Heart left ventricle (tissue), 16 donors: ENCODE measurements around the gene GNG7. TPM values are rescaled to one million over a fixed set of nuclear protein-coding genes. Genes with fewer than 3 reads are reported as not detected.
"Not testable (repeated sequence)": the region's sequence is repeated elsewhere in the genome, so short reads cannot be mapped to it uniquely, and the experiment has no call there.

ENCODE experiments used
- ATAC-seq, 4 donors: fragments of 200-7000 bp; cut with Tn5 transposase; one replicate each; pipeline ENCODE4 v1.9.1; 2020 to 2022; ENCODE audit warnings: moderate library complexity in 4 of 4, mild to moderate bottlenecking in 3 of 4, moderate number of reproducible peaks in 1 of 4
- DNase-seq, 5 donors: peaks; one replicate each; pipeline ENCODE4 v3.0.0-alpha.2; 2020
- H3K27ac ChIP-seq, 12 donors: fragments of 200-600 bp; sonication (generic) in 4 of 12; one replicate each; pipeline versions ENCODE4 v1.5.0 to v1.8.0; 2016 to 2022; ENCODE audit warnings: mild to moderate bottlenecking in 2 of 12
- H3K27me3 ChIP-seq, 9 donors: fragments of 200-600 bp; sonication (generic) in 2 of 9; one replicate each; pipeline versions ENCODE4 v1.5.1 to v1.8.0; 2016 to 2022; ENCODE audit warnings: mild to moderate bottlenecking in 3 of 9
- H3K36me3 ChIP-seq, 9 donors: fragments of 200-600 bp; sonication (generic) in 2 of 9; one replicate each; pipeline versions ENCODE4 v1.5.0 to v1.8.0; 2018 to 2022; ENCODE audit warnings: mild to moderate bottlenecking in 2 of 9
- H3K4me1 ChIP-seq, 12 donors: fragments of 200-600 bp; sonication (generic) in 4 of 12; one replicate each; pipeline versions ENCODE4 v1.5.0 to v1.8.0; 2016 to 2022; ENCODE audit warnings: mild to moderate bottlenecking in 3 of 12
- H3K4me3 ChIP-seq, 12 donors: fragments of 200-600 bp; sonication (generic) in 4 of 12; one replicate each; pipeline versions ENCODE4 v1.5.0 to v1.8.0; 2017 to 2022; ENCODE audit warnings: mild to moderate bottlenecking in 9 of 12, moderate library complexity in 4 of 12
- H3K9me3 ChIP-seq, 12 donors: fragments of 200-600 bp; sonication (generic) in 4 of 12; one replicate each; pipeline versions ENCODE4 v1.5.0 to v1.8.0; 2016 to 2022; ENCODE audit warnings: mild to moderate bottlenecking in 1 of 12
- POLR2A ChIP-seq, 2 donors: fragments of 450-650 bp; IDR thresholded peaks; one replicate each; pipeline ENCODE4 v1.6.1; 2017; ENCODE audit warnings: antibody characterized with exemption in 2 of 2, mild to moderate bottlenecking in 2 of 2, moderate library complexity in 2 of 2
- WGBS, 4 donors: extraction: QIAGEN DNeasy Blood & Tissue Kit in 2 of 4; methylation state at CpG; one replicate each; pipeline versions ENCODE4 v1.1.5 to v1.1.7; 2013 to 2018; 5-methylcytosine and 5-hydroxymethylcytosine counted together
- intact Hi-C, 10 donors: fragments of 100-400 bp; cut with DNase I; formaldehyde crosslinking; loops; one replicate each; pipeline versions ENCODE4 v1.11.1 to v1.14.2; 2022
- polyA plus RNA-seq, 2 donors: library from polyadenylated mRNA; stranded (reverse); fragments of 200-250 nt; gene quantifications; one replicate each; pipeline ENCODE4 v1.2.3, GENCODE V29; 2013
- total RNA-seq, 9 donors: library from RNA; depleted of rRNA in 2 of 9; stranded (reverse); fragments of >200 nt in 2 of 9; fragmentation: NEBNext Ultra II Directional in 3 of 9; extraction: Animal tissue kit (Norgen Biotek cat#: 25700) in 3 of 9; gene quantifications; one replicate each; pipeline versions ENCODE4 v1.1.0 to v1.2.4, GENCODE V29; 2016 to 2023
- TF ChIP-seq, protein P1 (sequence below), 12 donors: fragments of 200-600 bp; sonication (generic) in 4 of 12; IDR thresholded peaks; one replicate each; pipeline versions ENCODE4 v1.5.0 to v1.8.0; 2018 to 2022; ENCODE audit warnings: antibody characterized with exemption in 12 of 12, mild to moderate bottlenecking in 5 of 12
- donor health status: ischemic (EF 13 %, LVEDD 7.1; RV severe dilation, severe dysfunction).
- donor health status: healthy with polysubstance abuse.
- donor health status: DM: no; HTN: yes; CAD: no.
- donor health status: DM: no; HTN: no; CAD: no.
- donor health status: ischemic (EF 25% LVEDD 6.9; RV normal size, moderate dysfunction).
- donor health status: ischemic (EF 25% LVEDD 5.7; RV mildly dilated, moderate dysfunction).
- donor health status: healthy.
- donor health status: DM: yes; HTN: yes; CAD: no.
- donor health status: ischemic (EF 35%, LVEDD 5.7; RV mildly dilated, moderate dysfunction).
- donor health status: nonischemic (EF 11% LVEDD 7.7; RV severe dilation, severe dysfunction).
- donor health status: DM: yes; HTN: yes; CAD: no.
- donor health status: PGD.
- donor health status: ischemic (EF 29% LVEDD 5.4; RV normal size, mild dysfunction).
- donor health status: nonischemic (EF 23%, LVEDD 6.1; RV moderate dilation, normal function).

The GNG7 gene
- total and polyA plus RNA-seq, 11 donors, result 11.7 to 46.4 (median 24.0) TPM

DNA sequence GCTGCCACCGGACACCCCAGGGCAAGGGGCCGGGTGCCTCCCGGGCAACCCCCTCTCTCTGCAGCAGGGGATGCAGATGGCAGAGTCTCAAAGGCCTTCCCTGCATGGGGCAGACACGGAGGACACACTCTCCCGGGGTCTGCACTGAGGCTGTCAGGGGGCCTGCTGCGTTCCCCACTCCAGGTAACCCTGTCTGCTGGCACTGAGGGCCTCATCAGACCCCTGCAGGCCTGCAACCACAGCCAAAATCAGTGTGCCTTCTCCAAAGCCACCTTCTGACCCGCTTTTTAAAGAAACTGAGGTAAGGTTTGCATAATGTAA, 93.9 kb downstream of the GNG7 start:
- DNase-seq (no peak), ATAC-seq (no peak)
- 91 to 100% (median 96%) methylated on average over 2 to 7 of the region's 7 CpGs for WGBS, 4 donors
- Histone ChIP-seq H3K27ac (peak overlapping the region in 1 of 12 donors; percentile 17), H3K27me3 (no peaks in the 10 kb centered on the region), H3K9me3 (peaks cover 0 to 6% (median 0%) of the 10 kb centered on the region in 12 donors), H3K4me3 (no peak overlapping the region), H3K36me3 (no peaks in the 10 kb centered on the region), H3K4me1 (peaks cover 0 to 22% (median 8%) of the 10 kb centered on the region in 12 donors)
- no peak for TF ChIP-seq POLR2A (IDR thresholded peaks at IDR 0.05)
- TF ChIP-seq, protein P1, sequence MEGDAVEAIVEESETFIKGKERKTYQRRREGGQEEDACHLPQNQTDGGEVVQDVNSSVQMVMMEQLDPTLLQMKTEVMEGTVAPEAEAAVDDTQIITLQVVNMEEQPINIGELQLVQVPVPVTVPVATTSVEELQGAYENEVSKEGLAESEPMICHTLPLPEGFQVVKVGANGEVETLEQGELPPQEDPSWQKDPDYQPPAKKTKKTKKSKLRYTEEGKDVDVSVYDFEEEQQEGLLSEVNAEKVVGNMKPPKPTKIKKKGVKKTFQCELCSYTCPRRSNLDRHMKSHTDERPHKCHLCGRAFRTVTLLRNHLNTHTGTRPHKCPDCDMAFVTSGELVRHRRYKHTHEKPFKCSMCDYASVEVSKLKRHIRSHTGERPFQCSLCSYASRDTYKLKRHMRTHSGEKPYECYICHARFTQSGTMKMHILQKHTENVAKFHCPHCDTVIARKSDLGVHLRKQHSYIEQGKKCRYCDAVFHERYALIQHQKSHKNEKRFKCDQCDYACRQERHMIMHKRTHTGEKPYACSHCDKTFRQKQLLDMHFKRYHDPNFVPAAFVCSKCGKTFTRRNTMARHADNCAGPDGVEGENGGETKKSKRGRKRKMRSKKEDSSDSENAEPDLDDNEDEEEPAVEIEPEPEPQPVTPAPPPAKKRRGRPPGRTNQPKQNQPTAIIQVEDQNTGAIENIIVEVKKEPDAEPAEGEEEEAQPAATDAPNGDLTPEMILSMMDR (IDR thresholded peaks at IDR 0.05), result no peak
- intact Hi-C loops, result no loop called here

DNA sequence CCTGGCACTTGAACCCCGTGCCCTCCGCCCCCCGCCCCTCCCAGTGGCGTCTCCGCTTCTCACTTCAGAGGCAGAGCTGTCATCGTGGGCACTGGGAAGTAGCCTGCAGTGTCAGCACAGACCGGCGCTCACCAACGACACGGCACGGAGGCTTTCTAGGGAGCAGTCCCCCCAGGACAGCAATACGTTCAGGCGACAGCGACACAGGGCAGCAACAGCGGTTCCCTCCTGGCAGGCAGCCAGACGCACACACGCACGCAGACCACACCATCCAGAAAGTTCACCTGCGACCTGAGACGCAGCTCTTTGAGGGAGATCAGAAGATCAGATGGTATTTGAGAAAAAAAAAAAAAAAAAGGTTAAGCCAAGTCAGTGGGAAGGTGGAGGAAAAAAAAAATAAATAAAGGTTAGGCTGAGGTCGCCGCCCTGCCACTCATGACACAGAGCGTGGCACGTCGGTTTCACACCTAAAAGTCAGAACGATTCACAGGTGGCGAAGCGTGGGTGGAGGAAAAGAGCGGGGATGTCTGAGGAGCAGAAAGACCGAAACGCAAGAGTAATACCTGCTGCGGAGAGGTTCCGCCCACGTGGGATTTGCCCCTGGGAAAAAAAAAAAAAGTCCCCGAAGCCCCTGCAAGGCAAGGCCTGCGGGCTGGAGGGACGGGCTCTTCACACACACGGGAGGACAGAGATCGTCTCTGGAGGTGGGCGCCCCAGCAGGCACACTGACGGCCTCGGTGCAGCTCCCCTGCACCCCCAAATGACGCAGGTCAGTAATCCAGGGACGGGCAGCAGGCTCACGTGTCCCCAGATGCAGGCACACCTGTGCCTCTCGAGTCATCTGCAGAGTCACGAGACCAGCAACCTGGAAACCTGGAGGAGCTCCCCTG, 94.5 kb downstream of the GNG7 start:
- TF ChIP-seq POLR2A (IDR thresholded peaks at IDR 0.05), result no peak
- TF ChIP-seq, protein P1 (IDR thresholded peaks at IDR 0.05), result no peak
- DNase-seq (peak in 1 of 5 donors; percentile 62), ATAC-seq (no peak)
- Histone ChIP-seq H3K4me1 (peaks cover 0 to 25% (median 14%) of the 10 kb centered on the region in 12 donors), H3K27me3 (no peaks in the 10 kb centered on the region), H3K27ac (peak overlapping the region in 2 of 12 donors; percentile 17 to 65), H3K4me3 (peak overlapping the region in 1 of 12 donors; percentile 8), H3K9me3 (peaks cover 0 to 6% (median 0%) of the 10 kb centered on the region in 12 donors), H3K36me3 (no peaks in the 10 kb centered on the region)
- intact Hi-C loops, result no loop called here
- WGBS, 4 donors, result 71 to 78% (median 77%) methylated on average over 41 to 47 of the region's 47 CpGs

DNA sequence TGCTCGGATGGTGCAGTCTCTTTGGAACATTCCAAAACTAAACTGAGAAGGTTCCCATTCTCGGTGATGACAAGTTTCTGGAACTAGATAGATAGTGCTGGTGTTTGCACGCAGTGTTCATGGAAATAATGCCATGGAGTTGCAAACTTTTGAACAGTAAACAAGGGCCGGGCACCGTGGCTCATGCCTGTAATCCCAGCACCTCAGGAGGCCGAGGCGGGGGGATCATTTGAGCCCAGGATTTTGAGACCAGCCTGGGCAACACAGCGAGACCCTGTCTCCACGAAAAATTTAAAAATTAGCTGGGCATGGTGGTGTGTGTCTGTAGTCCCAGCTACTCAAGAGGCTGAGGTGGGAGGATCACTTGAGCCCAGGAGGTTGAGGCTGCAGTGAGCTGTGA, 95.7 kb downstream of the GNG7 start:
- DNase-seq (peak in 2 of 5 donors; percentile 62 to 63), ATAC-seq (peak in 1 of 4 donors; percentile 8)
- WGBS, 4 donors, result 54 to 56% (median 55%) methylated on average over 9 of the region's 9 CpGs
- H3K27me3 ChIP-seq, intact Hi-C loops, H3K9me3 ChIP-seq, H3K4me3 ChIP-seq, H3K36me3 ChIP-seq: not testable (repeated sequence)
- peak overlapping the region in 3 of 12 donors; percentile 37 to 65 (median 64) for H3K27ac ChIP-seq
- H3K4me1 ChIP-seq, result peaks cover 0 to 37% (median 22%) of the 10 kb centered on the region in 12 donors
- peak in 1 of 2 donors; percentile 27 for TF ChIP-seq POLR2A (IDR thresholded peaks at IDR 0.05)

DNA sequence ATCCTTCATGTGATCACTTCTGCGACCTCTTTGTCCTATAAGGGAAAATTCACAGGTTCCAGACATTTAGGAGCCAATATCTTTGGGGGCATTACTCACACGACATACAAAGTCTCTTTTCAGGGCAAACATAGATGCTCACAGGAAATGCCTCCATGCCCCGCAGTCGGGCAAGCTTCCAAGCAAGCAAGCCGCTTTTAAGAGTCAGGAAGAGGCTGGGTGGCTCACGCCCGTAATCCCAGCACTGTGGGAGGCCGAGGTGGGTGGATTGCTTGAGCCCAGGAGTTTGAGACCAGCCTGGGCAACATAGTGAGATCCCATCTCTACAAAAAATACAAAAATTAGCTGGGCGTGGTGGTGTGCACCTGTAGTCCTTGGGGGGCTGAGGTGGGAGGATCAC, 96.6 kb downstream of the GNG7 start:
- DNase-seq, result peak in 1 of 5 donors; percentile 24
- Histone ChIP-seq H3K4me1 (peaks cover 0 to 33% (median 18%) of the 10 kb centered on the region in 12 donors), H3K27ac (peak overlapping the region in 3 of 12 donors; percentile 37 to 65 (median 64))
- intact Hi-C loops, ATAC-seq, H3K4me3 ChIP-seq, H3K9me3 ChIP-seq, H3K27me3 ChIP-seq, H3K36me3 ChIP-seq: not testable (repeated sequence)
- 87 to 90% (median 88%) methylated on average over 9 of the region's 9 CpGs for WGBS, 4 donors

DNA sequence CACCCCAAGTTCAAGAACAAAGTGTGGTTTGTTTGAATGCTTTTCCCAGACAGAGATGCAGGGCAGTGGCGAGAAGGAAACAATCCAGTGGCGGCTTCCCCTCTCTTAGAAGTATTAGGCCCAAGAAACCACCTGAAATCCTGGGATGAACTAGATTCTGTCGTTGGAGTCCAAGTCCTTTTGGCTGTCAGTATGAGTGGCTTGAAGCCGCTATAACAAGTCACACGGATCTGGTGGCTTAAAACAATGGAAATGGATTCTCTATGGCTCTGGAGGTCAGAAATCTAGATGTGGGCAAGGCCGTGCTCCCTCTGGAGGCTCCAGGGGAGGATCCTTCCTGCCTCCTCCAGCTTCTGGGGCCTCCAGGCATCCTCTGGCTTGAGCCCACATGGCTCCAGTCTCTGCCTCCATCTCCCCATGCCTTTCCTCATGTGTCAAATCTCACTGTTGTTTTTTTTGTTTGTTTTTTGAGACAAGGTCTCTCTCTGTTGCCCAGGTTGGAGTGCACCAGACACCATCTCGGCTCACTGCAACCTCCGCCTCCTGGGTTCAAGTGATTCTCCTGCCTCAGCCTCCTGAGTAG, 97.7 kb downstream of the GNG7 start:
- intact Hi-C loops, result no loop called here
- H3K27ac ChIP-seq, result peak overlapping the region in 2 of 12 donors; percentile 30 to 94
- 86 to 92% (median 89%) methylated on average over 8 of the region's 8 CpGs for WGBS, 4 donors

More for the DNA sequence above, 97.7 kb downstream of the GNG7 start:
- H3K9me3 ChIP-seq, result peaks cover 0 to 6% (median 0%) of the 10 kb centered on the region in 12 donors
- TF ChIP-seq POLR2A (IDR thresholded peaks at IDR 0.05), result no peak
- TF ChIP-seq, protein P1 (IDR thresholded peaks at IDR 0.05), result no peak
- ATAC-seq, result no peak
- H3K27me3 ChIP-seq, result no peaks in the 10 kb centered on the region
- no peak for DNase-seq
- no peak overlapping the region for H3K4me3 ChIP-seq
- no peaks in the 10 kb centered on the region for H3K36me3 ChIP-seq
- H3K4me1 ChIP-seq, result peaks cover 0 to 28% (median 13%) of the 10 kb centered on the region in 12 donors
